ENCODE results near the gene ERLEC1.
"Not testable (repeated sequence)": the region's sequence is repeated elsewhere in the genome, so short reads cannot be mapped to it uniquely, and the experiment has no call there.

The ERLEC1 gene, protein sequence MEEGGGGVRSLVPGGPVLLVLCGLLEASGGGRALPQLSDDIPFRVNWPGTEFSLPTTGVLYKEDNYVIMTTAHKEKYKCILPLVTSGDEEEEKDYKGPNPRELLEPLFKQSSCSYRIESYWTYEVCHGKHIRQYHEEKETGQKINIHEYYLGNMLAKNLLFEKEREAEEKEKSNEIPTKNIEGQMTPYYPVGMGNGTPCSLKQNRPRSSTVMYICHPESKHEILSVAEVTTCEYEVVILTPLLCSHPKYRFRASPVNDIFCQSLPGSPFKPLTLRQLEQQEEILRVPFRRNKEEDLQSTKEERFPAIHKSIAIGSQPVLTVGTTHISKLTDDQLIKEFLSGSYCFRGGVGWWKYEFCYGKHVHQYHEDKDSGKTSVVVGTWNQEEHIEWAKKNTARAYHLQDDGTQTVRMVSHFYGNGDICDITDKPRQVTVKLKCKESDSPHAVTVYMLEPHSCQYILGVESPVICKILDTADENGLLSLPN

DNA sequence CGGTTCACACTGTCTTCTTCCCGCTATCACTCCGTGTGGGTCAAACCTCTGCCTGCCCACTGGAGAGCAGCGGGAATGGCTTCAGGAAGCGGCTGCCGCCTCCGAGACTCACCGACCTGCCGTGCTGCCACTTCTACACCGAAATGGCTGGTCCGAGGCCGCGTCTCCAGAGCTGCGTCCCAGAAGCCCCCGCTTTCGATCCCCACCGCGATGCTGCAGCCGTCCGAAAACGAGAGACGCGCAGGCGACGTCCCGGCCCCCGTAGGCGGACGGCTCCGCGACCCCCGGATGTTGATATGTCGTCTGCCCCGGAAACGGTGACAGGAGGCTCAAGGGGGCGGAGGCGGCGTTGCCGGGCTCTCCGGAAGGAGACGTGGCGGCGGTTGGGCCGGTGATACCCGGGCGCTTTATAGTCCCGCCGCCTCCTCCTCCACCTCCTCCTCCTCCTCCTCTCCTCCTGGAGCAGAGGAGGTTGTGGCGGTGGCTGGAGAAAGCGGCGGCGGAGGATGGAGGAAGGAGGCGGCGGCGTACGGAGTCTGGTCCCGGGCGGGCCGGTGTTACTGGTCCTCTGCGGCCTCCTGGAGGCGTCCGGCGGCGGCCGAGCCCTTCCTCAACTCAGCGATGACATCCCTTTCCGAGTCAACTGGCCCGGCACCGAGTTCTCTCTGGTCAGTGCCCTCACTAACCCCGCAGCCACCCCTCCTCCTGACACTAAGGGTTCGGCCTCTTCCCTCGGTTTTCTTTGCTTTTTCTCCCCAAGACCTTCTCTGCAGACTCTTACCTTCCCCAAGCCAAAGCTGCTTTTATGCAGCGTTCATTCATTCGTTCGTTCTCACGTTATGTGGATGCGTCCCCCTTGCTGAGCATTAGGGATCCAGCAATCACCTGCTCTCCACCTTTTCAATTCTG lies at the start of gene ERLEC1, which contains the start of gene ASB3:
Gene ERLEC1, plus strand, starts transcription at position 340 of the 909 bp plus-strand sequence. Its CDS starts 167 bp downstream, at position 507.
Gene ASB3, minus strand, starts transcription at position 249 of the 909 bp plus-strand sequence. CDS start 21,381 bp downstream, outside the sequence.
- peak; percentile 72 to 82 for DNase-seq (ENCODE audit: extremely low read depth in 1 of 2, low read depth in 1 of 2)

DNA sequence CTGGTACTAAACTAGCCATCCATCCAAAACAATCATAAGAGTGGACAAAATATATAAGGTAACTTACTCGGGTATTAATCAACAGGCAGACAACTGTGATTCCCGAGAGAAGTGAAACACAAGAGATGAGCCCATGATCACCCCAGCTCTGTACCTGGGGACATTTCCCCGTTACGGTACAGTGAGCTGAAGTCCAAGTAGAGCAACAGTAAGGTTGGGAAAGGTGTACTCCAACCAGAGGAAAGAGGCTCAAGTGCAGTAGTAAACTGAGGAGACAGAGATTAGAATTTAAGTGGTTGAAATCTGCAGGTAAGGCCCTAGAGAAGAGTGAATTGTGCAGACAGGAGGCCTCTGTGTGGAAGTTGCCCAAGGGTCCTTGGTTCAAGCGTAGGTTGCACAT lies 49.8 kb upstream of the ERLEC1 start:
- DNase-seq (ENCODE audit: extremely low read depth in 1 of 2, low read depth in 1 of 2) = no peak

DNA sequence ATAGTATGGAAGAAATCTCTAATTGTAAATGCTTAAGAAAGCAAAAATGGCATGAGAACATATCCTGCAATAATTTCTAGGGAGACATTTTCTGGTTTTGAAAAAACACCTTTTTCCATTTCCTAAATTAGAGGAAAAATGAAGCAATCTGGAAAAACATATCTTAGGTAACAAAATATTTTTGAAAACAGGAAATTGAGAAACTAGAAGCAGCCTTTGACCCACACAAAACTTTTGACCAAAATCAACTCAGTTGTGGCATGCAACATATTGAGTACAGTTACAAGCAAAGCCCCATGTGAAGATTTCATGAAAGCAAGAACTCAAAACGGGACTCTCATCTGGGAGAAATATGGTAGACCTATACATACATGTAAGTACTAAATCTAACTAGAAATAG lies 47.8 kb upstream of the ERLEC1 start:
- DNase-seq (ENCODE audit: extremely low read depth in 1 of 2, low read depth in 1 of 2) = no peak

DNA sequence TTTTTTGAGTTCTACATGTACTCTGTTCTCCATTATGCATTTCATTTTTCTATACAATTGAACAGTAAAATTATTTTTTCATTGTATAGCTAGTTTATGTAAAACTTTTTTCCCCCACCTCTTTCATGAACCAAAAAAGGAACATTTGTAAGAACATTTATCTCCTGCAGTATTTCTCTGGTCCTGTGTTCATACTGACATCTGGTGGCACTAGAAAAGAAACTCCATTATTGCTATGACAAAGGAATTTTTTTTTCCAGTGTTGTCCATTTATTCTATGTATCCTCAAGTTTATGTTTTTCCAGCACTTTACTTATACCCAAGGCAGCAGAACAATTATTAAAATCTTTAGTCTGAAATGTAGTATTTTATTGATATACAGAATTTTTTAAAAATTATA lies 46.7 kb upstream of the ERLEC1 start:
- no peak for DNase-seq (ENCODE audit: extremely low read depth in 1 of 2, low read depth in 1 of 2)

DNA sequence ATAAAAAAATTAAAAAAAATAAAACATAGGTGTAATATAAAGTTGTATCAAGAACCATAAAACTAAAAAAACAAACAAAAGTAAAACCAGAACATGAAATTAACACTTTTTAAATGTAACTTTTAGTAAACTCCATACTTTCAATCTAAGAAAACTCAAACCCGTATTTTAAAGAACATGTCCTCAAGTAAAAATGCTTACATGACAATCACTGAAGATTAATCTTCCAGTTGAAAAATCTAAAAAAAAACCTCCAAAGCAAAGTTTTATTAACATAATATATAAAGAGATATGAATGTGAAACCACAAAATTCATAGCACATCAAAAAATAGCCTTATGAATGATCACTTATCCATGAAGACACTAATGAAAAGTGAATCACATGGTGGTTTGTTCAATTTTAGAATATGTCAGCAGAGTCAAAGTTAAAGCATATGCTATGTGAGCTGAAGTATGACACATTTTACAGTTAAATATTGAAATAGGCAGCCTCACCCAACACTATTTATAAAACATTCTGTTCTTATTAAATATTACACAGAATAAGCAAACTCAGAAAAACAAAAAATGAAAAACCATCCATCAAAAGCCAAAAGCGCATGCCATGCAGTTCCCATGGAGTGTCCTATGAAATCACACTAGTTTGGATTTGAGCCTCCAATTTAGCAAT lies 42.3 kb upstream of the ERLEC1 start:
- DNase-seq (ENCODE audit: extremely low read depth in 1 of 2, low read depth in 1 of 2) = no peak

DNA sequence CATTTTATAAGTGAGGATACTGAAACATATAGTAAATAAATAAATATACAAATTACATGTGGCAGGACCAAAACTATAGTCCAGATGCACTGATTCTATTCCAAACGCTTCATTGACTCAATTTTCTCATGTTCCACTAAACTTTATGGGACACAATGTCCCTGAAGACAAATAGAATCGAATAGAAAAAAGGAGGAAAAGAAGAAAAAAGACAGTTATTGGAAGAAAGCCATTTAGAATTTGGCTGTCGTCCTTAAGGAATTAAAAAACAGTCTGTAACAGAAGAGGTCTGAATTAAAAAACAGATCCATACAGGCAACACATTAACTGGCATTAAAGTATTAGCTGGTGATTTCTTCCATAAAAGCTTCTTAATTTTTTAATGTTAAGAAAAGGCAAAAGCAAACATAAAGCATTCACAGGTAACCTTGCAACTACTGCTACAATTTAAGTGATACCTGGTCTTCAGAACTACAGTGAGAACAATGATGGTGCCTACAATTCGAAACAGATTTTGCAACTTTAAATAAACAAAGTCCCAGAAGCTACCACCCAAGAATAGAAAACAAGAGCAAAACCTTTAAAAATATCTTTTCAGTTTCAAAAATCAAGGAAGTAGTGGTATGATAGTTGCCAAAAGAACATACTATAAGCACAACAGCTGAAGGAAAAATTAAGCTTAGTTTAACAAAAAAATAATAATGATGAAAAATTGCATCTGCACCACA lies 36.6 kb upstream of the ERLEC1 start:
- DNase-seq (ENCODE audit: extremely low read depth in 1 of 2, low read depth in 1 of 2) = no peak

DNA sequence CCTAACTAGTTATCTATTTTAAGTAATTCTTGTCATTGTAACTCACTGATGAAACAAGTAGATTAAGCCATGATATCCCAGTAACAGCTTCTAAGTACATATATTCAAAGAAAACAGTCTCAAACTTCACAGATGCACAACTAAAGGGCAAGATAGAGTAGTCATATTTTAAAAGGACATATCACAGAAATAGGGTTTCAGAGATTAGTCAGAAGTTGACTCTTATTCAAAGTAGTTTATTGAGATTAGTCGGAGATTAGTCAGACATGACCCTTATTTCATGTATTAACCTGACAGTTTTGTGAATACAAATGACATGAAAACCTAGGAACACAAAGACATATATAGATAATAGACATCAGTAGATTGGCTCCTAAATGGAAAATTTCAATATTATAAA lies 35.1 kb upstream of the ERLEC1 start:
- DNase-seq (ENCODE audit: extremely low read depth in 1 of 2, low read depth in 1 of 2) = no peak

DNA sequence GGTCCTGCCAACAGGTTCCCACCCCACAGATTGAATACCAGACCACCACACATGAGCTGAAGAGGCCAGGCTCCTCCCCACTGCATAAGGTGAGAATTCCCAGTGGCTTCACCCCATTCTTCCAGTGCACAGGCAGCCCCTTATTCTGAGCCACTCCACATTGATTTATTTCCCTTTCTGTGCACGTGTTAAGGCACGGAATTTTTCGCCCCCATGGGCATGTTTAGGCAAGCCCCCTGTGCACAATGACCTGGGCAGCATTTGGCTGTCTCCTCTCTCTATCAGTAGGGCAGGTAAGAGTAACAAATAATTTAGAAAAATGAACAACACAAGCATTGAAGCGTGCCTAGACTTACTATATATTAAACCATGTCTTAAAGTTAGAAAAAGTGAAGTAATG lies 34.5 kb upstream of the ERLEC1 start:
- DNase-seq (ENCODE audit: extremely low read depth in 1 of 2, low read depth in 1 of 2) = no peak

DNA sequence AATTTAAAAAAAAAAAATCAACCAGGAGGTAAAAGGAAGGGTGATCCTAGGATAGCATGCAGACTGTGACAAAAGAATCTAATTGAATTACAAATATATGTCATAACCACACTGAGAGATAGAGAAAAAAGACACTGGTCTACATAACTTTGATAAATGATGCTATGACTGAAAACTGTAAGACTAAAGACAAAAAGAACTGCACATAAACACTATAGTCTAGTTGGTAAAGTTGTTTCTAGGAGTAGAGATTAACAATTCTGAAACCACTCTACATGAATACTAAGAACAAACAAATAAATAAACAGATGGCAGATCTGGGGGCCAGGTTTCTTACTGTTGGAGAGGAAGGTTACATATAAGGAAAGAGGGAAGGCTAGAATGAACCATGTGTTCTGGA lies 33.8 kb upstream of the ERLEC1 start:
- DNase-seq (ENCODE audit: extremely low read depth in 1 of 2, low read depth in 1 of 2) = no peak

DNA sequence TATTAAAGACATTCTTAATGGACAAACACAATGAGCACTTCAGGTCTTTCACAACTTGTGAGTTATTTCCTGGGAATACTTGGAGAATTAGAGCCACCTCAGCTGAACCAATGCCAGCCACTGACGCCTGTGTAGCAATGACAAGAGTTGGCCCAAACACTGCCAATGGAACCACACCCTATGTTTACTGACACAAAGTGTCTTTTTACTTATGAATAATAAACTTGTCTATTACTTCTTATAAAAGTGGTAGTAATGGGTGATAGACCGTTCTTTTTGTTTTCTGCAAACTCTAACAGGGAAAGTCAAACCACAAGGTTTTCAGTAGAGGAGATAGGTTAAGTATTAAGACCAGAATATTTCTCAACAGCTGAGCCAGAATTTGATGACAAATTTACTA lies 31.7 kb upstream of the ERLEC1 start:
- no peak for DNase-seq (ENCODE audit: extremely low read depth in 1 of 2, low read depth in 1 of 2)

DNA sequence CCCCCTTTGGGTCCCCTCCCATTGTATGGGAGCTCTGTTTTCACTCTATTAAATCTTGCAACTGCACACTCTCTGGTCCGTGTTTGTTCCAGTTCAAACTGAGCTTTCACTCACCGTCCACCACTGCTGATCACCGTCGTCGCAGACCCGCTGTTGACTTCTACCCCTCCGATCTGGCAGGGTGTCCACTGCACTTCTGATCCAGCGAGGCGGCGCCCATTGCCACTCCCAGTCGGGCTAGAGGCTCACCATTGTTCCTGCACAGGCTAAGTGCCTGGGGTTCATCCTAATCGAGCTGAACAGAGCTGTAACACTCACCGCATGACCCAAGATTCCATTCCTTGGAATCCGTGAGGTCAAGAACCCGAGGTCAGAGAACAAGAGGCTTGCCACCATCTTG lies 30.2 kb upstream of the ERLEC1 start:
- DNase-seq (ENCODE audit: extremely low read depth in 1 of 2, low read depth in 1 of 2) = no peak

DNA sequence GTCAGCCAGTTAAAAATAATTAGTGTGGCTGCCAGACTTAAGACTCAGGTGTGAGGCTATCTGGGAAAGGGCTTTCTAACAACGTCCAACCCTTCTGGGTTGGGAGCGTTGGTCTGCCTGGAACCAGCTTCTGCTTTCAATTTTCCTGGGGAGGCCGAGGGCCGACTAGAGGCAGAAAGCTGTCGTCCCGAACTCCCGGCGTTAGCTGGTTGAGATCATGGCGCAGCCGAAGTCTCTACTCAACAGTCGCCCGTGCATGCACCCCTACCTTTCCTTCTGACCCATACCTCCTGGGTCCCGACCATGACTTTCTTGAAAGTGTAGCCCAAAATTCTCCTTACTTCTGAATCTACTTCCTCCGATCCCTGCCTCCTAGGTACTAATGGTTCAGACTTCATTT lies 29.6 kb upstream of the ERLEC1 start:
- DNase-seq (ENCODE audit: extremely low read depth in 1 of 2, low read depth in 1 of 2) = not testable (repeated sequence)

DNA sequence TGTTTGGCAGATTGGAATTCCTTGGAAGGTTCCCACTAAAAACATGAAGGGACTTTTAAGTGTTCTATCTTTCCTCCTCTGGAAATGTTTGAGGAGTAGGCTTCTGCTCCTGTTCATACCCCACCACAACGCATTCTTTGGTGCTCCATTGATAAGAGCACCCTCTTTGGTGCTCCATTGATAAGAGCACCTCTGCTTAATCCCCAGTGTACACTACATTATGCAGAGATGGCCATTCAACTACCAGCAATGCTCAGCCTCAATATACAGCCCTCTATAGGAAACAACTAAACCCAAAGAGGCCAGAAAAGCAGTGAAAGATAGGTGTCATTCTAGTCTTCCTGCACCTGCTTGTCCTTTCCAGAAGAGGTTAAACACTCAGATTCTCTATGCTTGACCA lies 21.1 kb upstream of the ERLEC1 start:
- DNase-seq (ENCODE audit: extremely low read depth in 1 of 2, low read depth in 1 of 2) = no peak

DNA sequence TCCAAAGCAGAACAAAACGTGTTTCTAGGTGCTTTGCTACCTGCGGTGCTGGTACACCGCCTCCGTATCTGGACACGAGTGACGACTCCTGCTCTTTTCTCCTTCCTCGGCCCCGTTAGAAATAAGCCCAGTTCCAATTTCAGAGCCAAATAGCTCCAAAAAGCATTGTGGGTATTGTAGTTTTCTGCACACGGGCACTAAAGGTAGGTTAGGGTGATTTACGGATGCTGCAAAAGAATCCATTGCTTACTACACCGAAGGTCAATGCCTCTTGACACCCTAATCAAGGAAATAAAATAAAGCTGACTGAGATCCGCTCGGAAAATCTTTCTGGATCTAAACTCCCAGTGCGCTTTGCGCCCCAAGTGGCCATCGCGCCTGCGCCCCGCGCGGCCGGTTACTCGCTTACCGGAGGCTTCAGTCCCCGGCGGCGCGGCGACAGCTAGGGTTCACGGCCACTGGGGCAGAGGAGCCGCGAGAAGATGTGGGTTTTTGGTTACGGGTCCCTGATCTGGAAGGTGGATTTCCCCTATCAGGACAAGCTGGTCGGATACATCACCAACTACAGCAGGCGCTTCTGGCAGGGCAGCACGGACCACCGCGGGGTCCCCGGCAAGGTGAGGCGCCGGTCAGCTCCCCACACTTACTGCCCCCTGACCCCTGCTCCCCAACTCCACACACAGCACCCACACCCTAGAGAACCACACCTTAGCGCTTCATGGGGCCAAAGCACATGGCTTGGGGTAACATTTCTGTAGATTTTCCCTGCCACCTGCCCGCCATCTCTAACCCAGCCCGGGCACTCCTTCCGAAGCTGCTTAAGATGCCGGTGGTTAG lies 19.2 kb upstream of the ERLEC1 start, which contains the start of gene CHAC2:
Gene CHAC2, plus strand, starts transcription at position 400 of the 837 bp plus-strand sequence. Its CDS starts 83 bp downstream, at position 483.
- peak; percentile 49 to 74 for DNase-seq (ENCODE audit: extremely low read depth in 1 of 2, low read depth in 1 of 2)

DNA sequence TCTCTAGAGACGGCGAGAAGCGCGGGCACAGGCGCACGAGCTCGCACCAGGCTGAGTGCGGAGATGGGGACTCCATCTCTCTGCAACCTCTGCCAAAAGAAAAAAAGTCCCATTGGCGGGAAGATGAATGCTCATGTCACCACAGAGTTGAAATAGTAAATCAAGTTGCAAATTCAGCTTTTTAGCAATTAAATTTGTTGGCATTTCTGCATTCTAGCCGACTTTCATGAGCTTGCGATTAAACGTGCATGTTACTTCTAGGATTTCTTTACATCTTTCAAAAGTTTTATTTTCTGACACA lies 18.7 kb upstream of the ERLEC1 start:
- no peak for DNase-seq (ENCODE audit: extremely low read depth in 1 of 2, low read depth in 1 of 2)

DNA sequence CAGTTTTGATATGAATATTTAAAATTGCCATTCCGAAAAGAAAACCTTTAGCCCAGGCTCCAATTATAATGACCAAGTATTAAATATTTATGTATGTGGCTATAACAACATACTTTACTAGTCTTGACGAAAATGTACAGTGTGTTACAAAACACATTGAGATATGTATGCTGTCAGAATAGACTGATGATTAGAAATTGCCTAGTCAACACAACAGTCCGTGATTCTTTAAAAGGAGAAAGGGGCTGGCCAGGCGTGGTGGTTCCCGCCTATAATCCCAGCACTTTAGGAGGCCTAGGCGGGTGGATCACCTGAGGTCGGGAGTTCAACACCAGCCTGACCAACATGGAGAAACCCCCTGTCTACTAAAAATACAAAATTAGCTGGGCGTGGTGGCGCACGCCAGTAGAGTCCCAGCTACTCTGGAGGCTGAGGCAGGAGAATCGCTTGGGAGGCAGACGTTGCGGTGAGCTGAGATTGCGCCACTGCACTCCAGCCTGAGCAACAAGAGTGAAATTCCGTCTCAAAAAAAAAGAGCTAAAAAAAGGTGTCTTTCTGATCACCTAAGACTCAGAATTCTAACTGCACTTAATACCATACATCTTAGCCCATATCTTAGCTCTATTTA lies 17.4 kb upstream of the ERLEC1 start:
- DNase-seq (ENCODE audit: extremely low read depth in 1 of 2, low read depth in 1 of 2) = no peak

DNA sequence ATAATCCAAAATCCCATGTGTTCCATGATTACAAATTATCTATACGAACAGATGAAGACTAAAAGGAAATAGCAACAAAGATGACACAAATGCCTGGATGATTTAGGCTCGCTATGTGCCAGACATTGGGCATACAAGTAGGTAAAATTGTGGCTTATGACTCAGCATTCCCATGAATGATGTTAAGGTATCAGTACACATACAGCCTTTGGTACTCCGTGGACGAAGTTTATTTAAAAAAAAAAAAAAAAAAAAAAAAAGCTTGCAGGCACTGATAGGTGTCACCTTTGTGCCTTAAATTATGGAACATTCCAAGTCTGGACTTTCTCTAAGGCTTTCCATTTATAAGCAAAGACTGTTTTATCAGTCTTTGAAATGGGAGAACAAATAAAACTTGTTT lies 16.6 kb upstream of the ERLEC1 start:
- DNase-seq (ENCODE audit: extremely low read depth in 1 of 2, low read depth in 1 of 2) = no peak

DNA sequence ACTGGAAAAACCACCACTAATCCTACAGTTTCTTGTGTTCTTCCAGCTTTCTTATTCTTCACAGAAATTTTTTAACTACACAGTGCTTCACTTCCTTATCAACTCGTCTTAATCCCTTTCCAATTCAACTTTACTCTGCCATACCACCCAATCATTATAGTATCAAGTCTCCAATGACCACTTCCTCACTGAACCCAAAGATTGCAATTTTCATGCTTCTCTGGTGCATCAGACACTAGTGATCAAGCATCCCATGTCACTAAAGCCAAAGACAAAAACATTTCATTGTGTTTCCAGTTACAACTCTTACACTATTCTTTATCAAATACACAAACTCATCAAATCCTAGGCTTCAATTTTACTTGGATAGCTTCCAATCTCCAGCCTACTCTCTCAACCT lies 9.7 kb upstream of the ERLEC1 start:
- no peak for DNase-seq (ENCODE audit: extremely low read depth in 1 of 2, low read depth in 1 of 2)

DNA sequence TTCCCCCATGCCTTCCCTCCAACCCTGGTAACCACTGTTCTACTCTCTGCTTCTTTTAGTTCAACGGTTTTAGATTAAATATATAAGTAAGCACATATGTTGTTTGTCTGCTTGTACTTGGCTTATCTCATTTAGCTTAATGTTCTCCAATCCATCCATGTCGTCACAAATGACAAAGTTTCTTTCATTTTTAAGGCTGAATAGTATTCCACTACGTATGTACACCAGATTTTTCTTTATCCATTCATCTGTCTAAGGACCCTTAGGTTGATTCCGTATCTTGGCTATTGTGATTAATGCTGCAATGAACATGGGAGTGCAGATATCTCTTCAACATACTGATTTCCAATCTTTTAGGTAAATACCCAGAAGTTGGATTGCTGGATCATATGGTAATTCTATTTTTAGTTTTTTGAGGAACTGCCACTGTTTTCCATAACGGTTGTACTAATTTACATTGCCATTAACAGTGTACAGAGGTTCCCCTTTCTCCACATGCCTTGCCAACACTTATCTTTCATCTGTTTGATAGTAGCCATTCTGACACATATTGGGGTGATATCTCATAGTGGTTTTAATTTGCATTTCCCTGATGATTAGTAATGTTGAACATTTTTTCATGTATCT lies 8.2 kb upstream of the ERLEC1 start:
- DNase-seq (ENCODE audit: extremely low read depth in 1 of 2, low read depth in 1 of 2) = no peak

Measured in activated CD8-positive, alpha-beta memory T cell treated with anti-CD3 and anti-CD28 coated beads for 1 hour (primary cell).